Stimulated activated CD8-positive, alpha-beta memory T cell treated with anti-CD3 and anti-CD28 coated beads, Interleukin-2, amount 100 ng/mL, for 1 hour (primary cell): ENCODE data around the gene FOXP1.

Experiments used
- DNase-seq, 2 donors: peaks; one replicate each; pipeline ENCODE4 v3.0.0-alpha.2; 2020; ENCODE audit warnings: low read depth in 2 of 2

The FOXP1 gene

GRCh38 chr3:71398157-71398836 lies 185.2 kb downstream of the FOXP1 start:
- DNase-seq: no peak

GRCh38 chr3:71397726-71398125 lies 185.8 kb downstream of the FOXP1 start:
- DNase-seq: no peak

- DNase-seq: no peak
Measured at GRCh38 chr3:71397046-71397445, 186.5 kb downstream of the FOXP1 start.

- no peak for DNase-seq
Measured at GRCh38 chr3:71395927-71396695, 187.4 kb downstream of the FOXP1 start.

DNA sequence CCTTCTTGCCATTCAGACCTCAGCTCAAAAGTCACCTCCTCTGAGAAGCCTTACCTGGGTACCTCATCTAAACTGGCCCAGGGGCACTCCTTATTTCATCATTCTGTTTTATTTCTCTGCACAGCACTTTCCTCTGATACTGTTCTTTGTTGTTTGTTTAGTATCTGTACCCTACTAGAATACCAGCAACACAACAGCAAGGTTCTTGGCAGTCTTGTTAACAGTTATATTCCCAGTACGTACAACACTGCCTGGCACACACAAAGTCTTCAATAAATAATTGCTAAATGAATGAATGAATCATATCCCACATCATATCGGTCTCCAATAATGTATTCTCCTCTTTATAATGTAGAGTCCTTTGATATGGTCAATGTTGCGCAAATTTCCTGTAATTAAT lies 188.1 kb downstream of the FOXP1 start:
- no peak for DNase-seq

DNA sequence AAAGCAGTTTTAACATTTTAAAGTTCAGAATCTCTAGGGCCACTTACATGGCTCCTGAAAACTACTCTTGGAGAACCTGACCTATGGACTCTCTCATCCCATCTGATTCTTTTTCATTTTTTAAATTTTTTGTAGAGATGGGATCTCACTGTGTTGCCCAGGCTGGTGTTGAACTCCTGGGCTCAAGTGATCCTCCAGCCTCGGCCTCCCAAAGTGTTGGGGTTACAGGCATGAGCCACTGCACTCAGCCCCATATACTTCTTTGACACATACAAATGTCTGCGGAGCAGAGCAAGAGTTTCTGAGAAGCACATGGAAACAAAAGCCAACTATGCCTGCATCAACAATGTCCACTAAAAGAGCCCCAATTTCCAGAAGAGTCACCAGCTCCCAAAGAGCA lies 189.8 kb downstream of the FOXP1 start:
- DNase-seq: no peak

DNA sequence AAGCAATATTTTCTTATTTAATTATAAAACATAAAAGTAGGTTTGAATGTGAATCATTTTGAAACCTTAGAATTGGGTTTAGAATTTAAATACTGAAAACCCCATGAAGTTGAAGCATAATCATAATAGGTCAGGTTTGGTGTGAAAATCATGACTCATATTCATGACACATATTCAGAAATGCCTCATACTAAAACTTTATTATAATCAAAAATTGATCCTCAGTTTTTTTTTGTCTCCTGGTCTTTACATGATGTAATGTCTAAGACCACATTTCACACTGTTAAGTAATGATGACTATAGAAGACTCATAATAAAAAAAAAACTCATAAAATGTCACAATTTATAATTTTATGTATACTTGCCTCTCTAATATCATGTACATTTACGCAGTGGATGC lies 190.4 kb downstream of the FOXP1 start:
- DNase-seq: no peak

DNA sequence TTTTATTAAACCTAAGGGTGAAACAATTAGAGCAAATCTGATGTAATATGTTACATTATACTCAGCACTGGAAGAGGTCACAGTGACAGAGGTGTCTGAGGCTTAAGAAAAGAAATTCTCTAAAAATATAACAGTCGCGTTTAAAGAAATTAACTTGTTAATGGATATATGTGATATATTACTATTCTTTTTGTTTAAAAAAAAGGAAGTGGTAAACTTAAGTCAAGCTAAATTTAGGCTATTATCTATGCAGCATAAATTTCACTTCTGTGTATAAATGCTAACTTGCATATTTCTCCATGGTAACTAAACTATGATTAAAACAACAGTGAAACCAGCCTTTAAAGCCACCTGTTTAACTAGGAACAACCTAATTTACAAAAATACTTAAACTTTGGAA lies 191.3 kb downstream of the FOXP1 start:
- DNase-seq: no peak

GRCh38 chr3:71391361-71391760 lies 192.2 kb downstream of the FOXP1 start:
- DNase-seq: no peak

GRCh38 chr3:71389911-71390573 lies 193.5 kb downstream of the FOXP1 start:
- DNase-seq: no peak

DNA sequence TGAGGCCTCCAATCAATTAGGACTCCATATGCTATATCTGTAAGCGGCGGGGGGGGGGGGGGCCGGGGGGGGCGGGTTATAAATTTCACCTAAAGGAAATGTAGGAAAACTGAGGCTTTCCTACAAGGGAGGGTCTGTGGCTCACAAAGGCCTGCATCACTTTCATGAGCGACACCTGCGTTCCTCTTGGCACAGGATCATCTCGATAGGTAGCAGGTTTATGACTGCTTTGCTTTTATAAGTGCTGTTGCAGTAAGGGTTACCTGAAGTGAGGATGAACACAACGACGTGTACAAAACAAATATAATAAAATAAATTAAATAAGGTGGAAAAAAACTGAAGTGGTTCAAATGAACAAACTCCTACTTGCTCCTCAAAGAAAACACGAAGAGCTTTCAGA lies 194.3 kb downstream of the FOXP1 start:
- no peak for DNase-seq

DNA sequence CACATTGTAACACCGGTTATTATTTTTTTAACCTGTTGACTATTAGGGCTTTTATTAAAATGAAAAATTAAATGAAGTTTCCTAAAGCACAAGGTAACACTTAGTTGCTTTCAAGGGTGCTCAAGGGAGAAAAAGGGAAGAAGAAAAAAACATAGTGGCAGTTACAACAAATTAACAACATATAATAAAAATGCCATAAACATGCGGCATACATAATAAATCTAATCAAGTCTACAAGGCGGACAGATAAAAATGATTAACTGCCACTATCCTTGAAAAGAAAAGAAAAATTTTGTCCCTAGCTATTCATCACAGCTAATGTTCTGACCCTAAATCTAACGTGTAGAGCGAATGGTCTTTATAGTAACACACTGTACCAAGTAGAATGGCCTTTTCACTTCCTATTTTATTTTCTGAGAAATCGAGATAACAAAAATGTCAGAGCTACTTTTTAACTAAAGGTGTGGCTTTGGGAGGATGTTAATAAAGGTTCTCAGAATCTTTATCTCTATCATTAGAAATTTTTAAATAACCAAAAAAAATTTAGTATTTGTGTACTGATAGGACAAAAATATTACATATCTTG lies 194.9 kb downstream of the FOXP1 start:
- no peak for DNase-seq

DNA sequence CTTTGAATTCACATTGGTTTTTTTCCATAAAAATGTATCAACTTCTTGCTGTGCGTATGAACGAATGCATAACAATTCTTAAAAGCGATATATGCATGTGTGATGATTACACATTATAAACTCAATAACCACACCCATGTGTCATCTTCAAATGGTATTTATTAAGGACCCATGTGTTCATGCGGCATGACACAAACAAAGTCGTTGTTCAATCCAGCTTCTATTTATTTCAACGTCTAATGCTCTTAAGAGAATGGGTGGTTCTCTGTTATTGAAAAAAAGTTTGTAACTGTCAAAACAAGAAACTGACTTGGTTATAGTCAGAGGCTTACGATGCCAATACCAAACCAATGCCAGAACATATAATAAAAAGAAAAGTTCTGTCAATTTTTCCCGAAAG lies 195.9 kb downstream of the FOXP1 start:
- no peak for DNase-seq

DNA sequence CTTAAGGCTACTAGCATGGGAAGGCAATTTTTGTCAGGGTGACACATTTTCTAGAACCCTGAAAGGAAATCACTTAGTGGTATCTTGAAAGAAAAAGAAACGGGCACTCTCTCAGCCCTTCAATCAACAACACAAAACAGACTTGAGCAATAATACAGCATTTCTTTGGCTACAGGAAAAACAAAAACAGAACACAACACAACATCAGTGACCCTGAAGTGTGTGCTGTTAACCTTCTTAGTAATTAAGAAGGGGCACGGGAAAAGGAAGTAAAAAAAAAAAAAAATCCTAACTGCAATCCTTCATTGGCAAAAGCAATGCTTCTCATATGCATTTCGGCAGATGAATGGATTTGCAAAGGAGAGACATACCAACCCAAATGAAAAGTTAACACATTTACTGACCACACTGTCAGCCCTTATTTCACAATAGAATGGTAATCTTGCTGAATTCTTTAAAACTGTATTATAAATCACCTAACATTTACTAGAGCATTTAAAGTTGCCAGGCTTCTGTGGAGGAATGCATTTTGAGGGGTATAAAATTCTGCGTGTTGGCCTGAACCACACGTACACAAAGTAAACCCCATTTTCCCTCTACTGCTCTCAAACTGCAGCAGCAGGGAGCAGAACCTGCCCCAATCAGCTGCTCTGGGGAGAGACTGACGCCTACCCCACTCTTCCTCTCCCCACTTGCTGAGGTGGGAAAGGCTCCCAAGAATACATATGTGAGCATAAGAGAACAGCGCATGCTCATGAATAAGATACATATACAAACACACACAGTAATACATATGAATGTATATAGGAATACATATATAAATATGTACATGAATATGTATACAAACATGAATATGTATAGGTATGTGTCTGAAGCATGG lies 198.5 kb downstream of the FOXP1 start:
- no peak for DNase-seq

GRCh38 chr3:71384388-71384787 lies 199.1 kb downstream of the FOXP1 start:
- no peak for DNase-seq

DNA sequence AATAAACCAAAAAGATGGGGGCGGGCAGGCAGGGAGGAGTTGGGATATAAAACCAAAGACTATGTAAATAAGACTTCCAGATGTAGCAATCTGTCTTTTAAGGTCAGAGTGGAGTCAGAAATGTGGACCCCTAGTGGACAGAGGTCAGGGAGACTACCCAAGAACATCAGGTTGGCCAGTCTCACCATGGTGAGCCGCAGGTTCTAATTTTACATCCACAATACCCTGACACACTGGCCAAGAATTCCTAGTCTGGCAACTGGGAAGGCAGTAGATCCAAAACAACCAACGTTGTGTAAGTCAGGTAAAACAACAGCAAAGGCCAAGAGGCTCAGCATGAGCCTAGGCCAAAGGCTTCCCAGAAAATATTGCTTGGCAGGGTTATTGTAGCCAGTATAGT lies 203.4 kb downstream of the FOXP1 start:
- DNase-seq: no peak

GRCh38 chr3:71378509-71378908 lies 205.0 kb downstream of the FOXP1 start:
- DNase-seq: no peak

DNA sequence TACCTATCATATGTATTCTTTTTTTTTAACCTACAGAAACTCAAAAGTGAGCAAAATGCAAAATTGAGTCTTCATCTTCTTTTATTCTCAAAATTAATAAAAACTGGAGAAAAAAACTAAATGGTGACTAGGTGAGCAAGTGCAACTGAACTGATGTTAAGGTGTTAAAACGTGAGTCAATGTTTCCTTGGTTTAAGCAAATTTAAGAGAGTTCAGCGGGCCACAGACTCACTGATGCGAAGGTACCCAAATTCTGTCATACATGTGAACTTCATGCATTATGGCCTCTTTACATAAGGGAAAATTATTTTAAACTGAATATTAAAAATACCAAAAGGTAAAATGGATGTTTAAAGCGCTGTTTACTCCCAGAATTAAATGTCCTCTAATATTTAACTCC lies 206.6 kb downstream of the FOXP1 start:
- DNase-seq: no peak

DNA sequence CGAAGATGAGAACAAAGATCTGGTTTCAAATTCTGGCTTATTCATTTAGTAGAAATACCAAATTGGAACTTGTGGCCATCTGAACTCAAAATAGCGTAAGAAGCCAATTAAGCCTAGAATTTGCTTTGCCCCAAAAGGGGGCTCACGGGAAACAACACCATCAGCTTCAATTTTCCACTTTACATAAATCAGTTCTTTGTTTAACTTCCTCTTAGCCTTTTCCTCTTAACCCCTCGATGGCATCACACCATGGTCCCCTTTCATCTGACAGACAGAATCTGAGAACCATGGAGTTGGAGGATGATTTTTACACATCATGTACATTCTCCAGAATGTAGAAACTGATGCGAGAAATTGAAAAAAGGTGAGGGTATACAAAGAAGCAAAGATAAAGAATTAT lies 207.0 kb downstream of the FOXP1 start:
- DNase-seq: no peak

GRCh38 chr3:71374582-71374981 lies 208.9 kb downstream of the FOXP1 start:
- DNase-seq: no peak

- no peak for DNase-seq
Measured at GRCh38 chr3:71372911-71373637, 210.5 kb downstream of the FOXP1 start.
